ENCODE data around the gene SORT1.

SORT1 gene

DNA sequence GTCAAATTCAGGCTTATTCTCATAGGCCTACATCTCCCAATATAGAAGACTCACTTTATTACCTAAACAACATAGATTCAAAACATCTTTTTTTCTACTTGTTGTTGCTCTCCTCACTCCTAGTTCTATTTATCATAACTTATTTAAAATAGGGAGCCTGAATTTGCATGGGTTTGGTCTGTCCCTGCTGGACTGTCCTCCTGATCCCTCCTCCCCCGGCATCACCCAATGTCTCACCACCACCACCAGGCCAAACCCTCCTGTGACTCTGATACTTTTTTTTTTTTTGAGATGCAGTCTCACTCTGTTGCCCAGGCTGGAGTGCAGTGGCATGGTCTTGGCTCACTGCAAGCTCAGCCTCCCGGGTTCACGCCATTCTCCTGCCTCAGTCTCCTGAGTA lies 59.1 kb downstream of the SORT1 start:
- in situ Hi-C loops (cut with HindIII; ENCODE audit: low pct_unique_long_range_greater_than_20kb, low sequenced_read_pairs): no loop called here
- DNase-seq (ENCODE audit: low read depth in 1 of 2, low spot score in 1 of 2): no peak
- no peak for TF ChIP-seq JUND (IDR thresholded peaks at IDR 0.05; ENCODE audit: low read depth)

DNA sequence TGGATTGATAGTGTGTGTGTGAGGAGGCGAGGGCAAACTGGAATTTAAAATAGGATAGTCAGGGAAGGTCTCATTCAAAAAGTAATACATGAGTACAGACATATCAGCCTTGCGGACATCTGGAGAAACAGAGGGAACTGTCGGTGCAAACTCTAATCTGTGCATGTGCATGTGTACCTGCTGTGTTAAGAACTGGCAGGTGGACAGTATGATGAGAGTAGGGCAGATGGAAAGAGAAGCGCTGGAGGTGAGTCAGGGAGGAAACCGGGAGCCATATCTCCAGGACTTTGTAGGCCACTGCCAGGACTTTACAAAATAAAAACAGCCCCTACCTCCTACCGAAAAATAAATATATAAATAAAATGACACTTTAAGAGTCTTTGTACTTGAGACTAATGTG lies 59.6 kb downstream of the SORT1 start:
- in situ Hi-C loops (cut with HindIII; ENCODE audit: low pct_unique_long_range_greater_than_20kb, low sequenced_read_pairs): no loop called here
- DNase-seq (ENCODE audit: low read depth in 1 of 2, low spot score in 1 of 2): no peak
- TF ChIP-seq JUND (IDR thresholded peaks at IDR 0.05; ENCODE audit: low read depth): no peak

- in situ Hi-C loops (cut with HindIII; ENCODE audit: low pct_unique_long_range_greater_than_20kb, low sequenced_read_pairs): no loop called here
- no peak for DNase-seq (ENCODE audit: low read depth in 1 of 2, low spot score in 1 of 2)
- no peak for TF ChIP-seq JUND (IDR thresholded peaks at IDR 0.05; ENCODE audit: low read depth)
These were observed 62.6 kb downstream of the SORT1 start for GRCh38 chr1:109335091-109335490.

- no peak for TF ChIP-seq JUND (IDR thresholded peaks at IDR 0.05; ENCODE audit: low read depth)
- in situ Hi-C loops (cut with HindIII; ENCODE audit: low pct_unique_long_range_greater_than_20kb, low sequenced_read_pairs): no loop called here
- DNase-seq (ENCODE audit: low read depth in 1 of 2, low spot score in 1 of 2): no peak
These were observed 66.6 kb downstream of the SORT1 start for GRCh38 chr1:109331113-109331512.

GRCh38 chr1:109327285-109327684 lies 70.4 kb downstream of the SORT1 start:
- DNase-seq (ENCODE audit: low read depth in 1 of 2, low spot score in 1 of 2): no peak
- TF ChIP-seq JUND (IDR thresholded peaks at IDR 0.05; ENCODE audit: low read depth): no peak
- in situ Hi-C loops (cut with HindIII; ENCODE audit: low pct_unique_long_range_greater_than_20kb, low sequenced_read_pairs): no loop called here

DNA sequence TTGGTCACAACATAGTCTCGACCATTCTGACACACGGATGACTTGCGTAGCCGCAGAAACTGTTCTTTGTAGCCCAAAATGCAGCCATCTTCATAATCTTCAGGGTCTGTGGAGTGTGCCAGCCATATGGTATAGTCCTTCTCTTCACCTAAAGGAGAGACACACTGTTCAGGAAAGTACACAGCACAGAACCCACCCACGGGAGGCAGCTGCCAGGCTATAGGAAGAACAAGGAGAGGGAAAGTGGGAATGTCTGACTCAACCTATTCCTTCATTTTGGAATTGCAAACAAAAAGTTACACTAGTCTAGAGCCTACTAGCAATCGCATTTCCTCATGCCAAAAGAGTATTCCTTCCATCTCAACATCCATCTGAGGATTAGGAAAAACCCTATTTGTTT lies 74.7 kb downstream of the SORT1 start:
- in situ Hi-C loops (cut with HindIII; ENCODE audit: low pct_unique_long_range_greater_than_20kb, low sequenced_read_pairs): no loop called here

GRCh38 chr1:109319114-109319513 lies 78.6 kb downstream of the SORT1 start:
- DNase-seq (ENCODE audit: low read depth in 1 of 2, low spot score in 1 of 2): no peak
- in situ Hi-C loops (cut with HindIII; ENCODE audit: low pct_unique_long_range_greater_than_20kb, low sequenced_read_pairs): no loop called here
- no peak for TF ChIP-seq JUND (IDR thresholded peaks at IDR 0.05; ENCODE audit: low read depth)

More for the DNA sequence above, 74.7 kb downstream of the SORT1 start:
- TF ChIP-seq JUND (IDR thresholded peaks at IDR 0.05; ENCODE audit: low read depth): no peak
- no peak for DNase-seq (ENCODE audit: low read depth in 1 of 2, low spot score in 1 of 2)

- no peak for TF ChIP-seq JUND (IDR thresholded peaks at IDR 0.05; ENCODE audit: low read depth)
- DNase-seq (ENCODE audit: low read depth in 1 of 2, low spot score in 1 of 2): no peak
- in situ Hi-C loops (cut with HindIII; ENCODE audit: low pct_unique_long_range_greater_than_20kb, low sequenced_read_pairs): no loop called here
These were observed 81.2 kb downstream of the SORT1 start for GRCh38 chr1:109316506-109316905.

DNA sequence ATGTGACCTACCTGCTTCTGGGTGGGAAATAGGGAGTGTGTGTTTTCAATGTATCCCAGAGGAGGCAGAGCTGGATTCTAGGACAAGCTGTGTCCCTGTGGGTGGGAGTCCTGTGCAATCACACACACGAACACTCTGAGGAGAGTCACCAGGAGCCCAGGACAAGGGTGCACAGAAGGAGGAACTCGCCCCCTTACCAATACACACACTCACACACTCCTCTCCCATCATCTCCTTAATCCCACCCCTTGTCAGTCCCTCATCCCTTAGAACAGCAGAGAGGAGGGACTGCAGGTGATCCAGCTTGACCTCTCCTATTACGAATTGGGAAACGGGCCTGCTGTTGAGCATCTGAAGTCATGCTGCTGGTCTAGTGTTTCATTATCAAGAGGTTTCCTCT lies 82.4 kb downstream of the SORT1 start:
- in situ Hi-C loops (cut with HindIII; ENCODE audit: low pct_unique_long_range_greater_than_20kb, low sequenced_read_pairs): no loop called here
- TF ChIP-seq JUND (IDR thresholded peaks at IDR 0.05; ENCODE audit: low read depth): no peak
- no peak for DNase-seq (ENCODE audit: low read depth in 1 of 2, low spot score in 1 of 2)

- in situ Hi-C loops (cut with HindIII; ENCODE audit: low pct_unique_long_range_greater_than_20kb, low sequenced_read_pairs): no loop called here
- no peak for DNase-seq (ENCODE audit: low read depth in 1 of 2, low spot score in 1 of 2)
- TF ChIP-seq JUND (IDR thresholded peaks at IDR 0.05; ENCODE audit: low read depth): no peak
These were observed 82.9 kb downstream of the SORT1 start for GRCh38 chr1:109314795-109315194.

- no peak for TF ChIP-seq JUND (IDR thresholded peaks at IDR 0.05; ENCODE audit: low read depth)
- in situ Hi-C loops (cut with HindIII; ENCODE audit: low pct_unique_long_range_greater_than_20kb, low sequenced_read_pairs): no loop called here
- no peak for DNase-seq (ENCODE audit: low read depth in 1 of 2, low spot score in 1 of 2)
These were observed 84.5 kb downstream of the SORT1 start for GRCh38 chr1:109312978-109313775.

DNA sequence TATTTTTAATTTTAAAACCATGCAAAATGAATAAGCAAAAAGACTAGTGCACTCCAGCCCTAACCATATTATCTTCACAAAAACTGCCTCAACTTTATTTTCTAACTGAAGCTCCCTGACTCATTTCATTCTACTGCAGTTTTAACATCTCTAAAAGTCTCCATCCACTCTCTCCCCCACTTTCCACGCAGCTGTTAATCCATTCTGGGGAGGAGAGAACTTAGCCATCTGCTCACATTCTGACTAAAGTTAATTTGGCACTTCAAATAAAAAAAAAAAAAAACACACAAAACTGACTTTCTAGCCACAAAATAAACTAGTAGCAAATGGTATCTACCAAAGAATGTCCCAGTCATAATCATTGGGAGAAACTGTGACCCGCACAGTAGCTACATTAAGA lies 85.5 kb downstream of the SORT1 start:
- in situ Hi-C loops (cut with HindIII; ENCODE audit: low pct_unique_long_range_greater_than_20kb, low sequenced_read_pairs): no loop called here
- DNase-seq (ENCODE audit: low read depth in 1 of 2, low spot score in 1 of 2): no peak
- no peak for TF ChIP-seq JUND (IDR thresholded peaks at IDR 0.05; ENCODE audit: low read depth)

- no peak for TF ChIP-seq JUND (IDR thresholded peaks at IDR 0.05; ENCODE audit: low read depth)
These were observed 88.4 kb downstream of the SORT1 start for GRCh38 chr1:109309347-109309746.

More at GRCh38 chr1:109309347-109309746, 88.4 kb downstream of the SORT1 start:
- in situ Hi-C loops (cut with HindIII; ENCODE audit: low pct_unique_long_range_greater_than_20kb, low sequenced_read_pairs): no loop called here
- DNase-seq (ENCODE audit: low read depth in 1 of 2, low spot score in 1 of 2): no peak

All from T47D (cell line).